PC-3 (cell line): Measurements from ENCODE around the gene BMP7. TPM values are rescaled to one million over a fixed set of nuclear protein-coding genes. Genes with fewer than 3 reads are reported as not detected.

Experiments used
- ATAC-seq: fragments of 200-7000 bp; cut with Tn5 transposase; 2 replicates; pipeline ENCODE4 v1.9.1; 2020; ENCODE audit warnings: mild to moderate bottlenecking, moderate library complexity
- BruUV-seq: library from RNA; stranded (reverse); fragments of 400-500 nt; replicated peaks from 2 replicates; lab custom pipeline; 2021; lab: Mats Ljungman, UMichigan
- CTCF ChIA-PET: fragments of 300-600 bp; sonication (Branson Sonifier 250); formaldehyde crosslinking; loops from one replicate; lab custom pipeline; 2022; ENCODE audit warnings: antibody characterized with exemption; lab: Charles Lee
- POLR2A ChIA-PET: fragments of 300-600 bp; sonication (Branson Sonifier 250); formaldehyde crosslinking; loops from one replicate; lab custom pipeline; 2022; ENCODE audit warnings: antibody characterized with exemption; ENCODE audit not compliant: unreplicated experiment; lab: Charles Lee
- DNase-seq: peaks from one replicate; pipeline ENCODE4 v3.0.0-alpha.2; 2015
- H2AFZ ChIP-seq: fragments of 300-600 bp; sonication (generic); 2 replicates; pipeline ENCODE4 v1.6.0; 2016; ENCODE audit warnings: antibody characterized with exemption, low read length
- H3F3A ChIP-seq: fragments of 300-600 bp; sonication (generic); one replicate; pipeline ENCODE4 v1.6.0; 2017; ENCODE audit warnings: antibody characterized with exemption, low read length, control low read depth, mild to moderate bottlenecking; ENCODE audit not compliant: unreplicated experiment
- H3K27ac ChIP-seq: fragments of 300-600 bp; sonication (generic); 2 replicates; pipeline ENCODE4 v1.5.1; 2016; ENCODE audit warnings: mild to moderate bottlenecking, low read length
- H3K27me3 ChIP-seq: fragments of 300-600 bp; sonication (generic); 2 replicates; pipeline ENCODE4 v1.6.1; 2016; ENCODE audit warnings: low read length, mixed read lengths
- H3K36me3 ChIP-seq: fragments of 300-600 bp; sonication (generic); 2 replicates; pipeline ENCODE4 v1.6.1; 2016; ENCODE audit warnings: low read depth, mixed run types, low read length, mixed read lengths
- H3K4me1 ChIP-seq: fragments of 300-600 bp; sonication (generic); 2 replicates; pipeline ENCODE4 v1.5.1; 2016; ENCODE audit warnings: low read length; ENCODE audit not compliant: insufficient read depth
- H3K4me2 ChIP-seq: fragments of 300-600 bp; sonication (generic); 2 replicates; pipeline ENCODE4 v1.6.0; 2016; ENCODE audit warnings: low read length
- H3K4me3 ChIP-seq: fragments of 300-600 bp; sonication (generic); 2 replicates; pipeline ENCODE4 v1.5.1; 2016; ENCODE audit warnings: mild to moderate bottlenecking, low read length, mixed read lengths
- H3K79me2 ChIP-seq: fragments of 300-600 bp; sonication (generic); 2 replicates; pipeline ENCODE4 v1.6.1; 2017; ENCODE audit warnings: low read length, mixed read lengths
- H3K9ac ChIP-seq: fragments of 300-600 bp; sonication (generic); 2 replicates; pipeline ENCODE4 v1.6.0; 2016; ENCODE audit warnings: mild to moderate bottlenecking, low read length
- H3K9me2 ChIP-seq: fragments of 300-600 bp; sonication (generic); replicated peaks from 2 replicates; pipeline ENCODE4 v1.6.1; 2016; ENCODE audit warnings: mixed run types, low read length, mixed read lengths
- H3K9me3 ChIP-seq: fragments of 300-600 bp; sonication (generic); 2 replicates; pipeline ENCODE4 v1.6.1; 2016; ENCODE audit warnings: low read length, mixed read lengths
- H4K20me1 ChIP-seq: fragments of 300-600 bp; sonication (generic); 2 replicates; pipeline ENCODE4 v1.6.1; 2016; ENCODE audit warnings: low read length, mixed read lengths
- CTCF ChIP-seq: fragments of 300-600 bp; sonication (generic); conservative IDR thresholded peaks from 2 replicates; pipeline ENCODE4 v1.5.1; 2017; ENCODE audit warnings: antibody characterized with exemption, low read depth, mild to moderate bottlenecking, low read length
- EZH2 ChIP-seq: fragments of 300-600 bp; sonication (generic); IDR thresholded peaks from one replicate; pipeline ENCODE4 v1.6.1; 2017; ENCODE audit warnings: antibody characterized with exemption, mild to moderate bottlenecking, low read length; ENCODE audit not compliant: unreplicated experiment
- EZH2phosphoT487 ChIP-seq: fragments of 300-600 bp; sonication (generic); IDR thresholded peaks from 2 replicates; pipeline ENCODE4 v1.6.1; 2018; ENCODE audit warnings: mild to moderate bottlenecking, antibody characterized with exemption, low read length, borderline replicate concordance
- intact Hi-C: fragments of 100-400 bp; cut with micrococcal nuclease; formaldehyde crosslinking; loops from 2 replicates; pipeline ENCODE4 v1.9.0; 2023
- total RNA-seq: library from RNA; depleted of rRNA; stranded (reverse); fragments of >200 nt; gene quantifications from 2 replicates; pipeline ENCODE4 v1.2.3, GENCODE V29; 2014

Gene BMP7
- total RNA-seq, 1 experiment from 2014 or later: not detected

- H4K20me1 ChIP-seq: no peaks in the 10 kb centered on the region
- POLR2A ChIA-PET: no interaction called here
- no peak overlapping the region for H2AFZ ChIP-seq
- H3F3A ChIP-seq: no peaks in the 10 kb centered on the region
- peaks cover 95% of the 10 kb centered on the region for H3K27me3 ChIP-seq
- no peak overlapping the region for H3K4me2 ChIP-seq
- H3K4me3 ChIP-seq: no peak overlapping the region
- no peaks in the 10 kb centered on the region for H3K9me3 ChIP-seq
- intact Hi-C loops: no loop called here
- no peaks in the 10 kb centered on the region for H3K79me2 ChIP-seq
- CTCF ChIA-PET: no interaction called here
- no peak overlapping the region for H3K9ac ChIP-seq
- DNase-seq (no peak), ATAC-seq (no peak)
- H3K4me1 ChIP-seq: no peaks in the 10 kb centered on the region
- TF ChIP-seq EZH2phosphoT487: no peak
- no peak for TF ChIP-seq EZH2
- no peak for TF ChIP-seq CTCF
- H3K27ac ChIP-seq: no peak overlapping the region
- no TSS peak for BruUV-seq
- H3K36me3 ChIP-seq: no peaks in the 10 kb centered on the region
- H3K9me2 ChIP-seq: no peaks in the 10 kb centered on the region
Measured at GRCh38 chr20:57288651-57289277, 22.3 kb upstream of the BMP7 start.

GRCh38 chr20:57287901-57288300 is 21.5 kb upstream of the BMP7 start:
- no peak for DNase-seq
- no peaks in the 10 kb centered on the region for H3K79me2 ChIP-seq
- H3K4me1 ChIP-seq: no peaks in the 10 kb centered on the region
- ChIA-PET POLR2A (no interaction called here), CTCF (interaction anchor here (0.6 kb wide), 1 partner anchor 22 kb away, joined by 5 read pairs; no protein-coding TSS in a partner anchor)
- TF ChIP-seq EZH2: no peak
- TF ChIP-seq EZH2phosphoT487: no peak
- no peak for TF ChIP-seq CTCF
- H3K27ac ChIP-seq: no peak overlapping the region
- BruUV-seq: no TSS peak
- H3K9me2 ChIP-seq: no peaks in the 10 kb centered on the region
- no peaks in the 10 kb centered on the region for H3K9me3 ChIP-seq
- H3K36me3 ChIP-seq: no peaks in the 10 kb centered on the region
- H2AFZ ChIP-seq: no peak overlapping the region
- no peak overlapping the region for H3K9ac ChIP-seq
- H3K27me3 ChIP-seq: peaks cover 95% of the 10 kb centered on the region
- H4K20me1 ChIP-seq: no peaks in the 10 kb centered on the region
- no peaks in the 10 kb centered on the region for H3F3A ChIP-seq
- intact Hi-C loops: no loop called here
- H3K4me3 ChIP-seq: no peak overlapping the region
- no peak overlapping the region for H3K4me2 ChIP-seq
- no peak for ATAC-seq
